ENCODE results near the gene DNAJC15.
A peak's percentile ranks its signal among the peaks of the same experiment; 100 is the strongest.
"Not testable (repeated sequence)": the region's sequence is repeated elsewhere in the genome, so short reads cannot be mapped to it uniquely, and the experiment has no call there.

The DNAJC15 gene

GRCh38 chr13:43005460-43006236 is 17.7 kb upstream of the DNAJC15 start:
- DNase-seq, result no peak

- no peak for DNase-seq
These were observed 16.3 kb upstream of the DNAJC15 start for GRCh38 chr13:43006893-43007631.

- no peak for DNase-seq
These were observed 14.8 kb upstream of the DNAJC15 start for GRCh38 chr13:43008596-43008995.

GRCh38 chr13:43009506-43009905 is 13.9 kb upstream of the DNAJC15 start:
- no peak for DNase-seq

GRCh38 chr13:43014162-43014561 is 9.2 kb upstream of the DNAJC15 start:
- no peak for DNase-seq

GRCh38 chr13:43016226-43016625 is 7.2 kb upstream of the DNAJC15 start:
- DNase-seq, result no peak

GRCh38 chr13:43019811-43020210 is 3.6 kb upstream of the DNAJC15 start:
- DNase-seq, result no peak

GRCh38 chr13:43020794-43021193 is 2.6 kb upstream of the DNAJC15 start:
- no peak for DNase-seq

GRCh38 chr13:43021926-43022670 is 1.3 kb upstream of the DNAJC15 start:
- no peak for DNase-seq

- no peak for DNase-seq
These were observed 475 bp upstream of the DNAJC15 start for GRCh38 chr13:43022934-43023288.

- DNase-seq, result no peak
These were observed 2.9 kb downstream of the DNAJC15 start for GRCh38 chr13:43026262-43026661.

GRCh38 chr13:43030548-43030947 is 7.2 kb downstream of the DNAJC15 start:
- no peak for DNase-seq

GRCh38 chr13:43031881-43032280 is 8.5 kb downstream of the DNAJC15 start:
- no peak for DNase-seq

GRCh38 chr13:43033038-43033437 is 9.7 kb downstream of the DNAJC15 start:
- DNase-seq, result no peak

- DNase-seq, result no peak
These were observed 13.2 kb downstream of the DNAJC15 start for GRCh38 chr13:43036351-43037250.

- no peak for DNase-seq
These were observed 16.6 kb downstream of the DNAJC15 start for GRCh38 chr13:43039966-43040365.

GRCh38 chr13:43040581-43041368 is 17.4 kb downstream of the DNAJC15 start:
- not testable (repeated sequence) for DNase-seq

GRCh38 chr13:43041369-43041921 is 18.1 kb downstream of the DNAJC15 start:
- no peak for DNase-seq

GRCh38 chr13:43042410-43042921 is 19.1 kb downstream of the DNAJC15 start:
- no peak for DNase-seq

- no peak for DNase-seq
These were observed 21.4 kb downstream of the DNAJC15 start for GRCh38 chr13:43044720-43045301.

- DNase-seq, result peak; percentile 36 to 59
These were observed 22.0 kb downstream of the DNAJC15 start for GRCh38 chr13:43045302-43045773.
